Measurements from ENCODE around the gene P4HA2. TPM values are rescaled to one million over a fixed set of nuclear protein-coding genes. Genes with fewer than 3 reads are reported as not detected.

P4HA2 gene
- total and polyA plus RNA-seq, 2 experiments from 2014 or later: 5.9 to 8.0 TPM

- Histone ChIP-seq H3K9me2 (ENCODE audit: insufficient read depth) (no peaks in the 10 kb centered on the region), H3K27me3 (ENCODE audit: insufficient read depth) (no peaks in the 10 kb centered on the region), H2AFZ (no peak overlapping the region), H3K27ac (ENCODE audit: low read depth) (no peak overlapping the region), H3K4me3 (no peak overlapping the region), H3K4me1 (ENCODE audit: insufficient read depth) (no peaks in the 10 kb centered on the region), H3K4me2 (no peak overlapping the region), H3K36me3 (ENCODE audit: insufficient read depth) (no peaks in the 10 kb centered on the region), H3F3A (replicated peaks; ENCODE audit: low read depth) (no peaks in the 10 kb centered on the region), H4K20me1 (replicated peaks; ENCODE audit: insufficient read depth) (no peaks in the 10 kb centered on the region), H3K79me2 (replicated peaks; ENCODE audit: insufficient read depth) (no peaks in the 10 kb centered on the region)
- no peaks in the 10 kb centered on the region for H3K9me3 Mint-ChIP-seq
- TF ChIP-seq CREB1 (CRISPR knock-in tag; IDR thresholded peaks at IDR 0.05; ENCODE audit: low read depth) (no peak), ZNF331 (CRISPR knock-in tag; IDR thresholded peaks at IDR 0.05; ENCODE audit: low read depth) (no peak), CTCF (conservative IDR thresholded peaks at IDR 0.05; ENCODE audit: low read depth in 2 of 2) (no peak), EZH2 (IDR thresholded peaks at IDR 0.05; ENCODE audit: low read depth, unreplicated experiment) (no peak), EZH2phosphoT487 (IDR thresholded peaks at IDR 0.05; ENCODE audit: unreplicated experiment) (no peak), NANOG (IDR thresholded peaks at IDR 0.05; ENCODE audit: borderline replicate concordance) (no peak), STAT1 (IDR thresholded peaks at IDR 0.05; ENCODE audit: unreplicated experiment) (no peak), ETS1 (IDR thresholded peaks at IDR 0.05) (no peak), ZNF114 (CRISPR knock-in tag; IDR thresholded peaks at IDR 0.05) (no peak)
- no peaks in the 10 kb centered on the region for H3K36me3 Mint-ChIP-seq (ENCODE audit: low read depth)
- no peak overlapping the region for H3K27ac Mint-ChIP-seq
- no peak overlapping the region for H3K4me3 Mint-ChIP-seq
- H3K4me1 Mint-ChIP-seq: peaks cover 6% of the 10 kb centered on the region
- DNase-seq (ENCODE audit: low spot score) (no peak), ATAC-seq (no peak)
- H3K27me3 Mint-ChIP-seq (ENCODE audit: insufficient read depth, low read depth, poor library complexity): peaks cover 7% of the 10 kb centered on the region
These were observed 23.1 kb downstream of the P4HA2 start for GRCh38 chr5:132204371-132205135.

GRCh38 chr5:132203916-132204315 is 23.7 kb downstream of the P4HA2 start:
- TF ChIP-seq ZNF462 (CRISPR knock-in tag; IDR thresholded peaks at IDR 0.05) (no peak), POLR2AphosphoS5 (IDR thresholded peaks at IDR 0.05; ENCODE audit: low read depth) (no peak), ZNF331 (CRISPR knock-in tag; IDR thresholded peaks at IDR 0.05; ENCODE audit: low read depth) (no peak)
- no peak overlapping the region for H3K27ac Mint-ChIP-seq

More at GRCh38 chr5:132203916-132204315, 23.7 kb downstream of the P4HA2 start:
- no peaks in the 10 kb centered on the region for H4K20me1 ChIP-seq (replicated peaks; ENCODE audit: insufficient read depth)
- ATAC-seq (no peak), DNase-seq (ENCODE audit: low spot score) (no peak)
- Mint-ChIP-seq H3K4me3 (no peak overlapping the region), H3K4me1 (peaks cover 6% of the 10 kb centered on the region), H3K9me3 (no peaks in the 10 kb centered on the region), H3K27me3 (ENCODE audit: insufficient read depth, low read depth, poor library complexity) (peaks cover 4% of the 10 kb centered on the region), H3K36me3 (ENCODE audit: low read depth) (no peaks in the 10 kb centered on the region)
- H3K27me3 ChIP-seq (ENCODE audit: insufficient read depth): no peaks in the 10 kb centered on the region
- no peaks in the 10 kb centered on the region for H3K79me2 ChIP-seq (replicated peaks; ENCODE audit: insufficient read depth)
- no peak overlapping the region for H3K4me2 ChIP-seq
- H2AFZ ChIP-seq: no peak overlapping the region
- no peak overlapping the region for H3K4me3 ChIP-seq
- H3K36me3 ChIP-seq (ENCODE audit: insufficient read depth): no peaks in the 10 kb centered on the region
- H3F3A ChIP-seq (replicated peaks; ENCODE audit: low read depth): no peaks in the 10 kb centered on the region
- no peak overlapping the region for H3K27ac ChIP-seq (ENCODE audit: low read depth)
- H3K9me2 ChIP-seq (ENCODE audit: insufficient read depth): no peaks in the 10 kb centered on the region
- H3K4me1 ChIP-seq (ENCODE audit: insufficient read depth): no peaks in the 10 kb centered on the region

Data from GM23338 (cell line).